GM19395 (cell line): ENCODE data around the gene COL4A6.
"Not testable (repeated sequence)": the region's sequence is repeated elsewhere in the genome, so short reads cannot be mapped to it uniquely, and the experiment has no call there.

ENCODE experiments used
- ATAC-seq: cut with Tn5 transposase; IDR thresholded peaks from one replicate; pipeline ENCODE4 v1.9.1; 2021; ENCODE audit warnings: mild to moderate bottlenecking, moderate library complexity; ENCODE audit not compliant: unreplicated experiment

The COL4A6 gene

DNA sequence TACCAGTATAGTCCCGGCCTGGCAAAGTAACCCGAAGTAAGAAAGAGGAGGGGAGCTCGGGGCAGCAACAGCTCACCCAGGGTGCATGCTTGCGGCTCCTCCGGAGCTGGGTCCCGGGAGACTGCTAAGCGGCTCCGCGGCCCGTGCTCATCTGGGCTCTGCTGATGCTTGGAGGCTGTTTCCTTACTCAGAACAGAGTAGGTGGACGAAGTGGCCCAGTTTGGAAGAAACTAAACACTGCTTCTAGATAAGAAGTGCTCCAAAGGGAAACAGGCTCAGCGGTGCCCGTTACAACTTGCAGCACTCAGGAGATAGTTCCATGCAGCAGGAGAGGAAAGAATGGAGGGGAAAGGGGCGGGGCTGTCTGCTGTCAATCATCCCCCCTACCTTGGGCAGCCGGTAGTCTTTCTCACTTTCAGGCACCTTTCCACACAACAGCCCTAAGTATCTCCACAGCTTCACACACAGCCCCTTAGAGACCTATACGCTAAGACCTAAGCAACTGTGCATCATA, at the start of gene COL4A6:
COL4A6 (minus strand) TSS at position 313 of the 514 bp plus-strand sequence; CDS start at position 87, 226 bp downstream.
- ATAC-seq = no peak

DNA sequence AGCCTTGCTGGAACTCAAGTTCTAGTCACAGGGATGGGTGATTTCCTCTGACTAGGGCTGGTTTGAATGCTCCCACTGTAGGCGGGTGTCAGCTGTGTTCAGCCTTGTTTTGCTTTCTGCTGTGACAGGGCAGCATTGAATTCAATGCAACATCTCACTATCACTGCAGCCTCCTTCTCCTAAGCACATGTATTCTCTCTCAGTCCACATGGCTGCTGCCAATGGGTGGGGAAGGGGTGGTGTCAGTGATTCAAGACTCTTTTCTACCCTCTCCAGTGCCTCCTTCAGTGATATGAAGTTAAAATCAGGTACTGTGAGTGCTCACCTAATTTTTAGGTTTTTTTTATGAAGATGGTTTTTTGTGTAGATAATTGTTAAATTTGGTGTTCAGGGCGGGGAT, 47.7 kb upstream of the COL4A6 start:
- ATAC-seq = no peak

DNA sequence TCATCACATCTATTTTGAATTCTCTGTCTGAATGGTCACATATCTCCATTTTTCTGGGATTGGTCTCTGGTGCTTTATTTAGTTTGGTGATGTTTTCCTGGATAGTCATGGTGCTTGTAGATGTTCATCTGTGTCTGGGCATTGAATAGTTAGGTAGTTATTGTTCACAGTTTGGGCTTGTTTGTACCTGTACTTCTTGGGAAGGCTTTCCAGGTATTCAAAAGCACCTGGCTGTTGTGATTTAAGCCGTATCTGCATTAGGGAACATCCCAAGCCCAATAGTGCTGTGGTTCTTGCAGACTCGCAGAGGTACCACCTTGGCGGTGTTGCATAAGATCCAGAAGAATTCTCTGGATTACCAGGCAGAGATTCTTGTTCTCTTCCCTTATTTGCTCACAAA, 46.0 kb upstream of the COL4A6 start:
- ATAC-seq = no peak

DNA sequence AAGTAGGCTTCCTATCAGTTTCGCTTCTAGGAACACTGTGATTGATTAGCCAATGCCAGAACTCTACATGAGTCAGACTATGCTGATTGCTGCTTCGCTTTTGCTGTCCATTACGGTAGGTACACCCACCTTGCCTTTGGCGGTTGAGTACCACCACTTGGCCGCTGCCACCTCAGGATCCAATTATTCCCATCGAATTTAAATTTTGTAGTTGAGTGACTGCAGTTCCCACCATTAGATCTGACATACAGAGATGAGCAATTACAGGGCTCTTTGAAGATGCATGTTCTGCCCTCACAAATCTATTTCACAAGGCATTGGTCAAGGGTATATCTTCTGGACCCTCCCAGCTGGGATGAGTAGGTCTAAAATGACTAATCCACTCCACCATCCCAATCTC, 43.3 kb upstream of the COL4A6 start:
- not testable (repeated sequence) for ATAC-seq

DNA sequence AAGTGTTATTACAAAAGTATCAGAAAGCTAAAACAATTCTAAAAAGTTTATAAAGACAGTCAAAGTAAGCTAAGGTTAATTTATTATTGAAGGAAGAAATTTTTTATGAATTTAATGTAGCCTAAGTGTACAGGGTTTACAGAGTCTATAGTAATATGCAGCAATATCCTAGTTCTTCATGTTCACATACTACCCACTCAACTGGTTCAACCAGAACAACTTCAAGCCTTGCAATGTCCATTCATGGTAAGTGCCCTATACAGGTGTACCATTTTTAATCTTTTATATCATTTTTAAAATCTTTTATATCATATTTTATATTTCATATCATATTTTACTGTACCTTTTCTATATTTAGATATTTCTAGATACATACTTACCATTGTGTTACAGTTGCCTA, 35.8 kb upstream of the COL4A6 start:
- ATAC-seq = no peak

DNA sequence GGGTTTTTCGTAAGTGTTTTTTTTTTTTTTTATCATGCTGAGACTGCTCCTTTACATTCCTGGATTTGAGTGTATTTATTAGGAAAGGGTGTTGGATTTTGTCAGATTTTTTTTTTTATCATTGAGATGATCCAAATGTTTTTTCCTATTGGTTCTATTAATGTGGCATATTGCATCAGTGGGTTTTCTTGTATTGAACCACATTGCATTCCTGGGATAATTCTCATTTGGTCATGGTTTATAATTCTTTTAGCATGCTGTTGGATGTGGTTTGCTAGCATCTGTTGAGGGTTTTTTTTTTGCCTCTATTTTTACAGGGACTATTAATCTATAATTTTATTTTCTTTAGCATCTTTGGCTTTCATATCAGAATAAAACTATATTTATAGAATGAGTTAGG, 30.3 kb upstream of the COL4A6 start:
- ATAC-seq = no peak

DNA sequence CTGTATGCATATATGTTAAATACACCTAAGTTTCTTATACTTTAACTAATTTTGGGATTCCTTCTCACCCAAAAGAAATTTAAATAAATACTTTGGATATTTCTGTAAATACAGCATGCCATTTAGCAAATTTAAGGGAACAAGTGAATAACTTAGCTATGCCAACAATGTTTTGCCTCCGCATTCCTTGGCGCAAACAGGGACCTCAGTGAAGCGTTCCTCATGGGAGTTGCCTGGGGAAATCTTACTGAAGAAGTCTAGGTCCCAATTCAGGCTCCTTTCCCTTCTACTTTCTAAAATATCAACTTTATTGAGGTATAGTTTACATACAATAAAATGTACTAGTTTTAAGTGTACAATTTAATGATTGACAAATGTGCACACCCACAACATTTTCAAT, 26.4 kb upstream of the COL4A6 start:
- no peak for ATAC-seq

DNA sequence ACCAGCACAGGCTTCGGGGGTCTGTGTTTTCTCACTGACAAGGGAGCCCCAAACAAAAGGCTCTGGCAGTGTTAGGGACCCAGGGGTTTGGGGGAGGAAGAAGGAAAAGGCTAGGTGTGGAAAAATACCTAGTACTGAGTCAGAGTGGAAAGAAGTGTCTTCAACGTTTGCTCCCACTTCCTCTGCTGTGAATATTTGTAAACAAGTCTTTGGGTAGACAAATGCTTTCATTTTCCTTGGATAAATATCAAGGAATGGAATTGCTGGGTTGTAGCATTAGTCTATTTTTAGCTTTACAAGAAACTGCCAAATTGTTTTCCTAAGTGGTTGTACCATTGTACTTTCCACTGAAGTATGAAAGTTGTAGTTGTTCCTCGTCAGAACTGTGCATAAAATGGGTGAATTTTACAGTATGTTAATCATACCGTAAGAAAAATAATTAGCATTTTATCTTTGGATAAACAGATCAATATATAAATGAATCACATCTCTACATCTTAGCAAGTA, 18.8 kb upstream of the COL4A6 start:
- ATAC-seq = no peak

DNA sequence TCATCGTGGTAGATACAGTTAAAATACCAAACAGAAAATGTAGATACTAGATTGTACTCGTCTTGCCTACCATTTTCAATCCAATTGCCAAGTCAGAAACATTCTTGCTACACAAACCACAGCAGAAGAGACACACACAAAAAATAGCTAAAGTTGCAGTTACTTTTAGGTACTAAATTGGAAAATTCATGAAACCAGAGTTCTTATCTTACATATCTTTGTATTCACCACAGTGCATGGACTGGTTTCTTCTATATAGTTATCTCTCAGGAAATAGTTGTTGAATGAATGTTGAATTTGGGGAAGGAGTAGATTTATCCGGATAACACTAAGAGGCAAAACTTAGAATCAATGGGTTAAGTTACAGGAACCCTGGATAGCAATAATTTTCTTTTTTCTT, 15.6 kb upstream of the COL4A6 start:
- no peak for ATAC-seq

DNA sequence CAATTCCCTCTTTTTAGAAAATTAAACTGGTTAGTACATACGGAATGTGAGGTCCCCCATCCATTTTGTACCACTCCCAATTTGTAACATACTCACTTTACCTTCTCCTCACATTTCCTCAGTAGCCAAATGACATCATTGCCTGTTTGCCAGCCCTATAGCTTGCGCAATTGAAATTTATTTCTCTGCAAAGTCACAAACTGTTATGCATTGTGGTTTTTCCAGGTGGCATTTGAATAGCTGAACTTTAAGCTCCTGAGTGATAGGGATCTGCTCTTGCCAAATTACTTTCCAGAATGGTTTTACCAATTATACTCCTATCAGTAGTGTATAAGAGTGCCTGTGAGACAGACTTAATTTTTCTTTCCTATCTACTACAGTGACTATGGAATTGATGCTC, 9.1 kb upstream of the COL4A6 start:
- ATAC-seq = no peak

DNA sequence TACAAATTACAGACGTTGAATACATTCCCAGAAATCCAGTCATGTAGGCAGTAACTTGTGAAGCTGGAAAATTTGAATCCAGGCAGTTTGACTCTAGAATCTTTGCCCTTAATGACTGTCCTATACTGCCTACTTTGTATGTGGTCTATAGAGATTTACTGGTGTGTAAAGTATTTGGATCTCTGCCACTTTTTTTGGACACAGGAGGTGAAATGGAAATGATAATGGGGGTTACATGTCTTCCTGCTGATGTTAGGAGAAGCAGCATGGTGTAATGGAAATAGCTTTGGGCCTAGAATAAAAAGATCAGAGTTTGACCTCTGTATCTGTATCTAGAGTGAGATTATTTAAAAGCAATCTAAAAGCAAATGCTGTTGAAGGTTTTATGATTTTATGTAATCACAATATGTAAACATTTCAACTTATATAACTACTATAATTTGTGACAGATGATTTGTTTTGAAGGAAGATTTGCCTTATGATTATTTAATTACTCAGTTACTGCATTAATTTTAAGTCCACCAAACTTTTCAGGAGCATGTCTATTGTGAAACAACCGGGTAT, 4.8 kb upstream of the COL4A6 start:
- no peak for ATAC-seq

DNA sequence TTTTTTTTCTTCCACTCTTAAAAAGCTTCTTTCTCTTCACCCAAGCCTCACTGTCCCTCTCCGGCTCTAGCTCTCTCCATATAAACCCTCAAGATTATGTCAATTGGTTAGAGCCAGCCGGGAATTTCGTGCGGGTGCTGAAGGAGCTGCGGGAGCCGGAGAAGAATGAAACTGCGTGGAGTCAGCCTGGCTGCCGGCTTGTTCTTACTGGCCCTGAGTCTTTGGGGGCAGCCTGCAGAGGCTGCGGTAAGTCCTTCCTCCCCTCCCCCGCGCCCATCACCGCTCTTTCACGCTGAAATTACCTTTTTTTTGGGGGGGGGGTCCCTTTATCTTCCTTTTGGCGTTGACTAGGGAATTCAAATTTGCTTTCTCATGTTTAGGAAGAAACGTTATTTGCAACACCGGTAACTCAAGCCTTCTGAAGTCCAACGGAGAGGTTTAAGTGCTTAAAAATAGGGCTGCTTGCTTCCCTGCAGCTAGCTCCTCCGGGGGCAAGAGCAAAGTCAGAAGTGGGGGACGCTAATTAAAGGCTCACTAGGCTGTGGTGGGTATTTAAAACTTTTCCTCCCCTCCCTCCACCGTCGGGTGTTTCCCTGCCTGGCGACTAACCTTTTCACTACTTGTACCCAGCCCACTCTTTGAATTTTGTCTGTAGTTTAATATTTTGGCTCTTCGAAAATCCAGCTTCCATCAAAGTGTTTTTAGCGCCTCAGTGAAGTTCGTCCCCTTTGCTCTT, 1.9 kb upstream of the COL4A6 start:
- no peak for ATAC-seq

DNA sequence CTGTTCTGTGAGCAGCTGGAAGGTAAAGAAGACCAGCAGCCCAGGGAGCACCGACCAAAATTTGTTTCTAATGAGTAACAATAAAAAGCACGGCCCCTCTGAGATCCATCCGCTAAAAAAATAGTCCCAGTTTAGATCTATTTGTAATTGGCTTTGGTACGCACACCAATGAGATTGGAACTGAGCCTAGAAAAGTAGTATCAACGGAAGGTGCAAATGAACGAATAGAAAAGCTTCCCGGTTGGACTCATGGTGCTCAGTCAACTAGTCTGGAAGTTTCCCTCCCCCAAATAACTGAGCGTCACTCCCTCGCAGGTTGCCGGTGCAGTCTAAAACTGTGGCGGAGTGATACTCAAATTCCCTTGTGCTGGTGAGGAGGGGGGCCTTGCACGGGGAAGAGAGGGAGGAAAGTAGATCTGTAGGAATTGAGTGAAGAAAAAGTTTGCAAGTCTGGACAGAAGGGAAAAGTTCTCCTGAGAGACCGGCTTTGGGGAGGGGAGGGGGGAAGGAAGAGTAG, 1.3 kb upstream of the COL4A6 start, which contains the start of gene COL4A5:
COL4A5 (plus strand) TSS at position 413 of the 517 bp plus-strand sequence. CDS start 288 bp downstream, outside the sequence.
- ATAC-seq = no peak

DNA sequence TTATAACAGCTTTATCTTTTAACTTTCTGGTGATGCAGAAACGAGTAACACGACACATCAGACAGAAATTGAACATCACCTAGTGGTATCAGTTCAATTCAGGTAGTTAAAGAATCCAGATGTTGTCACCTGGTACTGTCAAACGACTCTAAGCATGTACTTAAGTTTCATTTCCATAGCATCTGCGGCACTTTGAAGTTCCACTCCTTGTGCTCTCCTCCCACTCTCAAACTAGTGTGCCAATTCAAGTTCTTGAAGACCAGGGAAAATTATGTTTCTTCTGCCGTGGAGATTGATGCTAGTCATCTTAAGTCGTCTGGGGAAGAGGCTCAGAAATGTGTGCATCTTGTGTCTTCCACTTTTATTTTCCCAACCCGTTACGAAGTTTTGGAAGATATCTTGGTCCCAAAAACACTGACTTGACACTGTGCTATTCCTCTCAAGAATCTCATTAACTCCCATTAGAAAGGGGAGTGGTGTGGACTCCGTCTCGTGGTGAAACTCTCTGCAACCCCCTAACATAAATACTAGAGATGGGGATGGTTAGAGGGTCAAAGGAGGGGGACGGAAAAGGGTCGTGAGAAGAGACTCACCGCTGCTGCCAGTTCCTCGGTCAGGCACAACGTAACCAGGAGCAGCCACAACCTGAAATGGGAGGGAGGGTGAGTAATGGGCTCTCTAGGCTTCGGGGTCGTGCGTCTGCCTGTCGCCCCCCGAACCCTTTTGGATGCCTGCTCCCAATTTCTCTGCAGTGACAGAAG, 693 bp downstream of the COL4A6 start:
- ATAC-seq = no peak

DNA sequence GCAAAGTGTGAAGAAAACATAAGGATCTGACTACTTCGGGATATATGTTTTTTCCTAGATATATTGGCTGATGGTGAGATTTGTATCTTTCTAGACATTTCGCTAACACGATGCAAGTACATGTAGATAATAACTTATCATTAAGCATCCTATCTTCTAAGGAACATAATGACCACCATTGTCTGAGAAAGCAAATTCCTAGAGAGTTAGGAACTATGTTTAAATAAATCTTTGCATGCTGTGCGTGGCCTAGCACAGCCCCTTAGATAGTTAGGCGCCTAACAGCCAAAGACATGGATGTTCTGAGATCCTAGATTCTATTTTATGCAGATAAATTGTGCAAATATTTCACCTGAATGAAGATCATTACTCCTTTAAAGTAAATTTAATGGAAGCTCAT, 3.0 kb downstream of the COL4A6 start:
- ATAC-seq = no peak

DNA sequence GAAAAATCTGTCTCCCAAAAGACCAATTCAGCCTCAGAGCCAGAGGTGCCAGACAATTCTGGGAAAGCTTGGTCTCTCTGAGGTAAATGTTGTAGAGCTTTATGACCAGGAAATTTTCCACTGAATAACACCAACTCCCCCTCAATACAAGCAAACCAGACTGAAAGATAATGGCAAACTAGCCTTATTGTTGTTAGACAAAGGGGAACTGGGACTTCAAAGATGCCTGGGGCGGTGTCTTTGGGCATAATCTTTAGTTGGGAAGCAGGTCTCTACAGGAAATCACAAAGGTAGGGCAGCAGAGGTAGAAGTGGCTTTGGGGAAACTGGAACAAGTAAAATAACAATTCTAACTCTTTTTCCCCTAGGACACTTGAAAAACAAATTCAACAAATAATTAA, 12.0 kb downstream of the COL4A6 start:
- ATAC-seq = no peak

DNA sequence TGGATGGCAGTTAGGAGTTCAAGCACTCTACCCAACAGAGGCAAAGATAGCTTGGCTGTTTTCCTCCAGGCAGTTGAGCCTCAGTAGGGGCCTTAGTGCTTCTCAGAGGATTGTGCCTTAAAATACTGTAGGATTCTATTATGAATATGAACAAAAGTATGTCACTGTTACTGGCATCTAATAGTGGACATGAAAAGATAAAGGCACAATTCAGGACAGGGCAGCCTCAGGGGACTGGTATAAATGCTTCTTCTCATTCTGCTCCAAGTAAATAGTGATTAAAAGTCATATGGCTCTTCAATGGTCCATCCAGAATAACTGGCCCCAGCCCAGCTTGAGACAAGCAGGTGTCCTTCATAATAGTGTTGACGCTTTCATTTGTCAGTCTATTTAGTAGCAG, 17.7 kb downstream of the COL4A6 start:
- ATAC-seq = no peak

DNA sequence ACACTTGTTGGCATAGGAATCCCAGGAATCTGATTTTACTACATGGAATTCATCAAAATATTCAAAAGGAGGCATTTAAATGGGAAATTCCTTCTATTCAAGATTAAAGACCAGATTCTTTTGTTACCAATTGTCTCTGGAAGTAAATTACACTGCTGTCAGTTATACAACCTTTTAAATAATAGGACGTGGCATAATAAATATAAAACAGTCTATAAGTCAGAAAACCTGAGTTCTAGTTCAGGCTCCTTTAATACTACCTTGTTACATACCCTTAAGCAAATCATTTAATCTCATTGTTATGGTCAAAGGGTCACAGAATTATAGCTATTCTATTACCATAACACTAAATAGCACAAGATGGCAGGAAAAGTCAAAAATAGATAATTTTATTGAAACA, 18.8 kb downstream of the COL4A6 start:
- no peak for ATAC-seq

DNA sequence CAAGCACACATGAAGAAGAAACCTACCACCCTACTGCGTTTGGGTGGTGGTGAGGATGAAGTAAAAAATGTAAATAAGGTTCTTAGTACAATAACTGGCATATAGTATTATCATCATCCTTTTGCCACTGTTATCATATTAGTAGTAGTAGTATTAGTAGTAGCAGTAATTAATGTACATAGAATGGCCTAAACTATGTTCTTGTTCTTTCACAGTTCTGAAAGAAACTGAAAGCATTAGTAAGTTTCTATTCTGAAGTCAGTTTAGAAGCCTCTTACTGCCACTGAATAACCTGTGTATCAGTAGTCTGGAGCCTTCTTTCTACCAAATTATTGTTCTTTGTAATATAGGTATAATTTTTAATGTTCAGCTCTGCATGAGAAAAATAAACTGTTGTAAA, 21.0 kb downstream of the COL4A6 start:
- ATAC-seq = no peak

DNA sequence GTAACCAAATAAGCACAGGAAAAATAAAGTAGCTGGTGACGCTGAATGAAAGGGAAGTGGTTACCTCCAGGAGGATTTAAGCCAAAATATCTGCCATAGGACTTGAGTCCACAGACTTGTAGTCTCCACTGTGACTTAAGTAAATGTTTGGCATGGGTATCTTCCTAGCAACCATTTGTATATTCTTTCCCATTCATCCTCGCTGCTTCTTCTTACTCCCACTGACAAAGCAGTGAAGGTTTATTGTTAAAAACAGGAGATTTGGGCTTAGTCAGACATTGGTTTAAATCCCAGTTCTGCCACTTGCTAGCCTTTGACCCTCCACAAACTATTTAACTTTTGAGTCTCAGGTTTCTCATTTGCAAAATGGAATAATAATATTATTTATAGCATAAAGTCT, 22.3 kb downstream of the COL4A6 start:
- ATAC-seq = no peak

DNA sequence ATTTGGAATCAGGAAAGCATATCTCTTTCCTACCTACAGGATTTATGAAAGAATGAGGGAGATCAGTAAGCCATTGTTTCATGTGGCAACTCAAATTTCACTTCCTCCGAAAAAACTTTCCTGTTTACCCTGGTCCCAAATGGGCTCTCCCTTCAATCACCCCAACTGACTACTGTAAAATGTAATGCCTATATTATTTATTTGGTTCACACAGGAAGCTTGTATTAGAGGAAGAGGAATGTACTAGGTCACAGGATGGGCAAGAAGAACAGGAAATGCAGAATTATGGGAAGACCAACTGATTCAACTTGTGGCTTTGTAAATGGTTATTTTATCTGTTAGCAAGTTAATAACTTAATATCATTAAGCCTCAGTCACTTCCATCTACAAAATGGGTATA, 23.1 kb downstream of the COL4A6 start:
- ATAC-seq = no peak
